NB4 (cell line): ENCODE results near the gene LMNTD2.

Experiments used
- DNase-seq: peaks from one replicate; pipeline ENCODE4 v3.0.0; 2010; ENCODE audit warnings: low read depth
- H3K4me3 ChIP-seq: one replicate; pipeline ENCODE4 v1.5.1; 2011; ENCODE audit warnings: mild to moderate bottlenecking, low read depth, low read length, moderate library complexity
- CTCF ChIP-seq: IDR thresholded peaks from one replicate; pipeline ENCODE4 v1.5.1; 2012; ENCODE audit warnings: low read depth, low read length
- MAX ChIP-seq: IDR thresholded peaks from 2 replicates; pipeline ENCODE4 v1.6.1; 2011; ENCODE audit warnings: low read depth, low read length
- MYC ChIP-seq: IDR thresholded peaks from 2 replicates; pipeline ENCODE4 v1.6.1; 2011; ENCODE audit warnings: low read depth, low read length
- POLR2A ChIP-seq: IDR thresholded peaks from 2 replicates; pipeline ENCODE4 v1.6.1; 2011; ENCODE audit warnings: mild to moderate bottlenecking; ENCODE audit not compliant: insufficient read length; ENCODE audit errors: extremely low read depth

LMNTD2 gene

DNA sequence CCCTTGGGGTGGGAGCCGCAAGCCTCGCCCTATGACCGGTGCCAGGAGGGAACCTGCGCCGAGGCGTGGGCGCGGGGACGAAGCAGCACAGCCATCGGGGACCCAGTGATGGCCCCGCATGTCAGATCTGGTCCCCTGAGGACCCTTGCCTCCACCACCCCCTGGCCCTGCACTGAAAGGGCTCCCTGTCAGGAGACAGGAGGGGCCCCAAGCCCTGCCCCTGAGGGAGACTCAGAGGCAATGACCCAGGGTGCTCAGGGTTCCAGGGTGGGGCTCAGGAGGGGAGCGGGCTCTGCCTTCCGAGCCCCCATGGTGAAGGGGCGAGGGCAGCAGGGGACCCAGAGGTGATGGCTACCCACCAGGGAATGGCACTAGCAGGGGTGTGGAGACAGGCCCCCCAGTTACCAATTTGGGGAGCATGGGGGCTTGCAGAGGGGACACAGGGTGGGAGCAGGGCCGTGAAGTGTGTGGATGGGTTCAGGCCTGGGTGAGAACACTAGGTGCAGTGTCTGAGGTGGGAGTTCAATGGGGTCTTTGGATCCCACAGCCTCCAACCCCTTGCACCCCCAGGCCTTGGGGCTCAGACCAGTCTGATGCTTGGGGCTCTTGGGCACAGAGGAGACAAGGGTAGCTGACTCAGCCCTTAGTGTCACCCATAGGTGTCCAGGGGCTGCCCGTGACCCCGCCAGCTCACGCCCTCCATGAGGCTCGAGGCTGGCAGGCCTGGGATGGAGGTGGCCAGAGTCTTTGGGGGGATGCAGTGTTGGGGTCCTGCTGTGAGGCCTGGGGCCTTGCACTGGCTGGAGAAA is 22.7 kb downstream of the LMNTD2 start:
- no peak for DNase-seq
- no peak for TF ChIP-seq POLR2A
- no peak for TF ChIP-seq CTCF
- no peak for TF ChIP-seq MYC
- no peak for TF ChIP-seq MAX
- peak overlapping the region; percentile 50 for H3K4me3 ChIP-seq

GRCh38 chr11:536841-537621 is 23.5 kb downstream of the LMNTD2 start, which contains the start of gene LRRC56:
TSS of gene LRRC56 (plus strand) at chr11:537527. CDS start at chr11:540685, 3,158 bp downstream.
- peak within 1 kb of the TSS; percentile 66 for H3K4me3 ChIP-seq
- TF ChIP-seq MAX (peak; percentile 100), MYC (peak; percentile 97), POLR2A (peak; percentile 49), CTCF (no peak)
- peak; percentile 94 for DNase-seq

DNA sequence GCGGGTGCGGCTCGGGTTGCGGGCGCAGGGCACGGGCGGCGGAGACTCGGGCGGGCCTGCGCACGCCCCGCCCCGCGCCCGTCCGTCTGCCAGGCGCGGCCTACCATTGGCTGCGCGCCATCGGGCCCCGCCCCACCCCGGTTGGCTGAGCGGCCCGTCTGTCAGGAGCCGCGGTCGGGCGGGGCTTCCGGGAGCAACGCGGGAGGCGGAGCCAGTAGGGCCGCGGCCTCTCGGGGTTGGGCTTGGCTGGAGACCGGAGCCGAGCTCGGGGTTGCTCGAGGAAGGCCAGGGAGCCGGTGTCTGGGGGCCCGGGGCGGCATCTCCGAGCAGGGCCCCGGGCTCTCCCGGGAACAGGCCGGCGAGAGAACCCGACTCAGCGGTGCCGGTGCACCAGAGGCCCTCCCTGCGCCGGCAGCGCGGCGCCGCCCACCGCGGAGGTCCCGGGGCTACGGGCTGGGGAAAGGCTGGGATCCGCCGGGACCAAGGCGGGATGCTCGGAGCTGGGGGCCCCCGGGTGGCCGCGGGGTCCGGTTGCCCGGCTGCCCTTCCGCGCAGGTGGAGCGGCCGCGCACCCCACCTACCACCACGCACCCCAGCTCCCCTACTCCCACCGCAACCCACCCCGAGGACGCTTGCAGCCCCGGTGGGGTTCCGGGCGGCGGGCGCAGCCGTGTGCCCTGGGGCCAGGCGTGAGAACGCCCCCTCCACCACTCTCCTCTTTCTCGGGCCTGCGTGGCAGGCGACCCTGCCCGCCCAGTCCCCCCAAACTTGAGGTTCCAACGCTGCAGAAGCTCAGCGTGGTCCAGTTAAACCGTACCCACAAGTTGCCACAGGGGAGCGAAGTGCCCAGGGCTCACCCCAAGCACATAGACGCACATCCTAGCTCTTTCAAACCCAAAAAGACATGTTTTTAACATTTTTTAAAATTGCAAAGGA is 24.8 kb downstream of the LMNTD2 start, which contains the start of gene HRAS:
HRAS (minus strand) TSS at position 58 of the 936 bp plus-strand sequence.
- peak within 1 kb of the TSS; percentile 66 for H3K4me3 ChIP-seq
- DNase-seq = peak; percentile 94
- TF ChIP-seq MAX = no peak
- TF ChIP-seq CTCF = no peak
- TF ChIP-seq MYC = no peak; the same call in 1 of the 2 replicates
- peak; percentile 79 for TF ChIP-seq POLR2A

DNA sequence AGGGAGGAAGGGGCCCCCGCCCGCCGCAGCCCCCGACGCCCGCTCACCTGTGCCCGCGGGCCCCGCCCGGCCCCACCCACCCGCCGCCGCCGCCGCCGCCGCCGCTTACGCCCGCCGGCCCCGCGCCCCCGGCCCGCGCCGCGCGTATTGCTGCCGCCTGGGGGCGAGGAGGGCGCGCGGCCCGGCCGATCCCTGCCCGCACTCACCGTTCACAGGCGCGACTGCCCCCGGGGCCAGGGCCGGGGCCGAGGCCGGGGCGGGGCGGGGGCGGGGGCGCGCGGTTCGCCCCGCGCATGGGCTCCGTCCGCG is 25.4 kb downstream of the LMNTD2 start:
- H3K4me3 ChIP-seq = no peak overlapping the region
- no peak for TF ChIP-seq POLR2A
- no peak for TF ChIP-seq CTCF
- TF ChIP-seq MYC = no peak
- no peak for DNase-seq

DNA sequence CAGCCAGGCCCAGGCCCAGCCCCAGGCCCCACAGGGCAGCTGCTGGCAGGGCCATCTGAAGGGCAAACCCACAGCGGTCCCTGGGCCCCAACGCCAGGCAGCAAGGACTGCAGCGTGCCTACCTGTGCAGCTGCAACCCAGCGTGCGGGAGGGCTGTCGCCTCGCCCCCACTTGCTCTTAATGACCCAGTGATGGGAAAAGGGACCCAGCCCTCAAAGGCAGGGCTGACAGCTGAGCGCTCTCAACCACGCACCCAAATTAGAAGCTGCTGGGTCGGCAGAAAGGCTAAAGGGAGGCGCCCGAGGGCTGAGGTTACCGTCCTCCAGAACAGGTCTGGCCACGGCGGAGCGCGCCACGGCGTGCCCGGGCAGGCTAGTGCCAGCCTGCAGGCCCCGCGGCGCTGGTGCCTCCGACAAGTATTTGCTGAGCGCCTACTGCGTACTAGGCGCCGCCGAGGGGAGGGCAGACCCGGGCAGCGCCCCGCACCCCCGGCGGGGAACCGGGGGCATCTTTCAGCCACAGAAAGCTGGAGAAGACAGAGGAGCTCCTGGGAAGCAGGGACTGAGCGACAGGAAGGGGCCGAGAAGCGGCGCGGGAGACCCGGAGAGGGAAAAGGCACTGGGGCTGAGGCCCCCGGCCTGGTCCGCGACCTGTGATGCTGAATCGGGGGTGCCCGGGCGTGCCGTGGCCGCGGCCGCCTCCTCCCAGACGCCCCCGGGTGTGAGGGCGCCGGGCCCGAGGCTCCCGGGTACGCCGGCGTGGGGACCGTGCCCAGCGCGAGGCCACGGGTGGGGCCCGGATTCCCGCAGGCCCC is 25.9 kb downstream of the LMNTD2 start:
- TF ChIP-seq MYC = no peak
- H3K4me3 ChIP-seq = peak overlapping the region; percentile 57
- DNase-seq = peak; percentile 42
